ENCODE data around the gene SPG7.

The SPG7 gene

GRCh38 chr16:89545044-89545830 lies 37.0 kb downstream of the SPG7 start:
- no peak for DNase-seq (ENCODE audit: extremely low read depth in 1 of 2, low read depth in 1 of 2)

- DNase-seq (ENCODE audit: extremely low read depth in 1 of 2, low read depth in 1 of 2), result no peak
Measured at GRCh38 chr16:89545831-89546574, 37.8 kb downstream of the SPG7 start.

- no peak for DNase-seq (ENCODE audit: extremely low read depth in 1 of 2, low read depth in 1 of 2)
Measured at GRCh38 chr16:89546781-89547180, 38.6 kb downstream of the SPG7 start.

DNA sequence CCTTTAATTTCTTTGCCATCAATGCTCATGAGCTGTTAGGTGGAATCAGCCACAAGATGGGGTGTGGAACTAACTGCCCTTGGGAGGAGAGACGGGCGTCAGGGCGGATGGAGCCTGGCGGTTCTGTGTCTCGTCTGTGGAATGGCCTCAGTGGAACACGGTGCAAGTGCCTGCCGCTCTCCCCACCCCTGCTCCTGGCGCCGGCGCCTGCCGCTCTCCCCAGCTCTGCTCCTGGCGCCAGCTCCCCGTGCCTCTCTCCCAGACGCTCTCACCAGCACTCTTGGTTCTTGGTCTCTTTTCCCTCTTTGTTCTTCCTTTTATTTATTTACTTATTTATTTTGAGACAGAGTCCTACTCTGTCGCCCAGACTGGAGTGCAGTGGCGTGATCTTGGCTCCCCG lies 39.1 kb downstream of the SPG7 start:
- DNase-seq (ENCODE audit: extremely low read depth in 1 of 2, low read depth in 1 of 2), result no peak

GRCh38 chr16:89547860-89548259 lies 39.7 kb downstream of the SPG7 start:
- DNase-seq (ENCODE audit: extremely low read depth in 1 of 2, low read depth in 1 of 2), result no peak

DNA sequence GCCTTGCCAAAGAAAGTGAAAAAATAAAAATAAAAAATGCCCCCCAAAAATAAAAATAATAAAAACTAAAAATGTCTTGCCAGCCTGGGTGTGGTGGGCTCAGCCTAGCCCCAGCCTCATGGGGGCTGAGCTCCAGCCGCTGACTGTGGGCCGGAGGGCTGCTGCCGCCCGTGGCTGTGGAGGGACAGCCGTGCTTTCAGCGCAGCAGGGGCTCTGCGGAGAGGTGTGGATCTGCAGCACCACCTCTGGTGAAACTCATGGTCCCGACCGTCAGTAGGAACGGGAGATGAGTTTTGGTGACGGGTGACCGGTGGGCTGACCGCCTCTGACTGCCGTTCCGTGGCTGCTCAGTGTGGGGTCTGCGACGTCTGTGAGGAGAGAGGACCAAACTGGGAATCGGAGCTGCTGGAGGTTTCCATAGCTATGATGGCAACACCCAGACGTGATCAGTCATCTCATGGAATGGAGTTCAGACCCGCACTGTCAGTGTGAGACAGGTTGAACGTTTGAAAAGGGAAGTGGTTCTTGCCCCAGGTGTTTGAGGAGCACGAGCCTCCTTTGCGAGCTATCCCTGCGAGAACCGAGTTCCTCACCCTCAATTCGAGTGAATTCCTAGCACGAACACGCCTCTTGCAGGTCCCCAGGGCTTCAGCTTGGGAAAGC lies 40.3 kb downstream of the SPG7 start:
- no peak for DNase-seq (ENCODE audit: extremely low read depth in 1 of 2, low read depth in 1 of 2)

DNA sequence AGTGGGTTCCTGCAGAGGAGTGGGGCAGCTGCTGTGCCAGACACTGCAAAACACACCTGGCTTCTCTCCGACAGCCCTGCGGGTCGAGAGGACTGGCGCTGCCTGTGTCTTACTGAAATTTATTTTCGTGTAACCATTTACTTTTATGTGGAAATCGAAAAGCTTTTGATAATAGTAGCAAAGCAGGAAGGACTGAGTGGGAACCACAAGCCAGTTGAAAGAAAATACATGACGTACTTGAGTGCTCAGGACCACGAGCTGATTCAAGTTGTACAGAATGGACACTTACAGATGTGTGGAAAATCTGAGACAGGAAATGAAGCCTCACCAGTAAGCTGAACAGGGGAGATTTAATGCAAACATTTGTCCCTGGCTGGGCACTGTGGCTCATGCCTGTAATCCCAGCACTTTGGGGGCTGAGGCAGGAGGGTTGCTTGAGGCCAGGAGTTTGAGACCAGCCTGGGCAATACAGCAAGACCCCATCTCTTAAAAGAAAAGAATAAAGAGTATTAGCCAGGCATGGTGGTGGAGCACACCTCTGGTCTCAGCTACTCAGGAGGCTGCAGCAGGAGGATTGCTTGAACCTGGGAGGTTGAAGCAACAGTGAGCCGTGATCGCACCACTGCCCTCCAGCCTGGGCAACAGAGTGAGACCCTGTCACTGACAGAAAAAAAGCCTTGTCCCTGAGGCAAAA lies 41.0 kb downstream of the SPG7 start:
- no peak for DNase-seq (ENCODE audit: extremely low read depth in 1 of 2, low read depth in 1 of 2)

DNA sequence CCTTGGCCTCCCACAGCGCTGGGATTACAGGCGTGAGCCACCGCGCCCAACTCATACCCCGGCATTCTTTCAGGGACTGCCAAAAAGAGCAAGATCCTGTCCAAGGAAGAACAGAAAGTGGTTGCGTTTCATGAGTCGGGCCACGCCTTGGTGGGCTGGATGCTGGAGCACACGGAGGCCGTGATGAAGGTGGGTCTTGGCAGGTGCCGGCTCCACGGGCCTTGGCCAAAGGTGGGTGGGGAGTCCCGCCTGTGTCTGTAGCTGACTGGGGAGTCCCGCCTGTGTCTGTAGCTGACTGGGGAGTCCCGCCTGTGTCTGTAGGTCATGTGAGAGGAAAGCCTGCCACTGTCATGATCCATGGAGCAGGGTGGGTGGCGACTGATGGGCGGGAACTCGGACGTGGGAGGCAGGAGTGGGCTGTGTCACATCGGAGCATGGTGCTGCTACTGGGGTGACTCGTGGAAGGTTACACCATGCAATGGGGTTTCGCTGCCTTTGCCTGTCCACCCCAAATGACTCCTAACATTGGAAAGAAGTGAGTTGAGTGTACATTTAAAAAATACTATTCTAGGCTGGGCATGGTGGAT lies 42.3 kb downstream of the SPG7 start:
- no peak for DNase-seq (ENCODE audit: extremely low read depth in 1 of 2, low read depth in 1 of 2)

DNA sequence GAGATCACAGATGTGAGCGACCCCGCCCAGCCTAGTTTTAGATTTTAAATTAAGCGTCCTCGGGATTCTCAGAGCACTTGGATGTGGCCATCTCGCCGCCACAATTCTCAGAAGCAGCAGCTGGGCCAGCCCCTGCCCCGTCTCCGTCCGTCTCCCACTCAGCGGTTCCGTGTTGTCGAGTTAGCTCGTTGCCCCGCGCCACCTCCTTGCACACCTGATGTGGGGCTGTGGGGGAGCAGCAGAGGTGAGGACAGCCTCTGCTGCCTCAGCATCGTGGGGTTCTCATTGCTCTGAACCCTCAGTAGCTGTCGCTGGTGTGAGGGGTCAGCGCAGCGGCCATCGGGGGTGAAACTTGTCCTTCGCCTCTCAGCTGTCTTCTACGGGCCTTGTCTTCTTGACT lies 44.1 kb downstream of the SPG7 start:
- no peak for DNase-seq (ENCODE audit: extremely low read depth in 1 of 2, low read depth in 1 of 2)

DNA sequence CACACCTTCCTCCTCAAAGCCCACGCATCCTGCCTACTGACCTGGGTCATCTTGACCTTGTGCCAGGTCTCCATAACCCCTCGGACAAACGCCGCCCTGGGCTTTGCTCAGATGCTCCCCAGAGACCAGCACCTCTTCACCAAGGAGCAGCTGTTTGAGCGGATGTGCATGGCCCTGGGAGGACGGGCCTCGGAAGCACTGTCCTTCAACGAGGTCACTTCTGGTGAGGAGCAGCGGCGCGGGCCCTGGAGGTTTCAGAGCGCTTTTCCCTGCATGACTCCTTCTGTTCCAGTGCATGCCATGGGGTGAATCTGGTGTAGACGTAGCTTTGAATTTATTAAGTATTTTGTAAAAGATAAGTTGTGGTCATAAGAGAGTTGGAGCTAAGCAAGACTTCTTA lies 44.7 kb downstream of the SPG7 start:
- no peak for DNase-seq (ENCODE audit: extremely low read depth in 1 of 2, low read depth in 1 of 2)

GRCh38 chr16:89553733-89554132 lies 45.5 kb downstream of the SPG7 start:
- no peak for DNase-seq (ENCODE audit: extremely low read depth in 1 of 2, low read depth in 1 of 2)

DNA sequence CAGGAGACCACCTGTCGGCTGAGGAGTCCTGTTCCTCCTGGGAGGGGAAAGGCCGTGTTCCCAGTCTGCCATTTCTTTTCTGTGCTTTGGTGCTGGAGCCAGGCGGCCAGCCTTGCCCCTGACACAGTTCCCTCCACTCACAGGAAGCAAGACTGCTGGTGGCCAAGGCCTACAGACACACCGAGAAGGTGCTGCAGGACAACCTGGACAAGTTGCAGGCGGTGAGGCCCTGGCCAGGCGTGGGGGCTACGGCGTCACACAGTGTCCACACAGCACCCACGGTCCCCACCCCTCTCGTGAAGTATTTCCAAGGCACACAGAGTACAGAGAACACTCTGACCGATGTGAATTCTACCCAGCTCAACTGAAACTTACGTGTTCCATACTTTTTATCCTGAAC lies 46.1 kb downstream of the SPG7 start:
- DNase-seq (ENCODE audit: extremely low read depth in 1 of 2, low read depth in 1 of 2), result no peak

DNA sequence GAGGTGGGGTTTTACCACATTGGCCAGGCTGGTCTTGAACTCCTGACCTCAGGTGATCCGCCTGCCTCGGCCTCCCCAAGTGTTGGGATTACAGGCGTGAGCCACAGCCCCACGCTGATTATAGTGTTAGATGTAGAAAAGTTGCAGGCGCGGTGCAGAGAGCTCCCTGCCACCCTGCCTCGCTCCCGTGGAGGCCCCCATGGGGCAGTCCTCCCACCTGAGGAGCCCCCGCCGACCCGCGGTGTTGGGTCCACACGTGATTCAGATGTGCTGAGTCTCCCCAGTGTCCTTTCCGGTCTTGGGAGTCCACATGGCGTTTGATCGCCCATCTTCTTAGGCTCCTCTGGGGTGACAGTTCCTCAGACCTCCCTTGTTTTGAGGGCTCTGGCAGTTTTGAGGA lies 47.1 kb downstream of the SPG7 start:
- DNase-seq (ENCODE audit: extremely low read depth in 1 of 2, low read depth in 1 of 2), result no peak

- DNase-seq (ENCODE audit: extremely low read depth in 1 of 2, low read depth in 1 of 2), result no peak
Measured at GRCh38 chr16:89555780-89556179, 47.6 kb downstream of the SPG7 start.

GRCh38 chr16:89556750-89557689 lies 48.8 kb downstream of the SPG7 start:
- peak; percentile 59 to 67 for DNase-seq (ENCODE audit: extremely low read depth in 1 of 2, low read depth in 1 of 2)

GRCh38 chr16:89557690-89558490 lies 49.7 kb downstream of the SPG7 start:
- no peak for DNase-seq (ENCODE audit: extremely low read depth in 1 of 2, low read depth in 1 of 2)

- DNase-seq (ENCODE audit: extremely low read depth in 1 of 2, low read depth in 1 of 2), result peak; percentile 81 to 86
Measured at GRCh38 chr16:89560378-89561141, 52.4 kb downstream of the SPG7 start, which contains the start of gene RPL13. Gene RPL13 (plus strand): TSS chr16:89560682. CDS start chr16:89560960, 278 bp downstream.
